Measurements from ENCODE around the gene KCNH8.

Gene KCNH8

DNA sequence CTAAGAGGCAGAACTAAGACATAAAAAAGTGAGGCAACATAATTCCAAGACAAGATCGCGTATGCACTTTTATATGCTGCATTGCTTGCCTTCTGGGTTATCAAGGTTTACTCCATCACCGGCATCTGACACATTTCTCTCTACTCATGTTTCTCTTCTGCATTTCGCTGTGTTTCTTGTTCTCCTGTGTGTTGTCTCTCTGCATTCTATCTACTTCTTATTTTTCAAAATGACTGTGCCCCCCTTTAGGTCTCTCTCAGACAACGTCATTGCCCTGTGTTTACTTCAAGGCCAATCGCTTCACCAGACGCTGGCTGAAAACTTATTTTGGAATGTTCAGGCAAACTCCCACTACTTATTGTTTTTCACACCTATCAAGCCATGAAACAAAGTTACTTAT, 280.4 kb downstream of the KCNH8 start:
- TF ChIP-seq GATA2 (IDR thresholded peaks at IDR 0.05; ENCODE audit: low read depth, low read length) (no peak), GATA3 (IDR thresholded peaks at IDR 0.05; ENCODE audit: low read depth, low read length) (no peak)

DNA sequence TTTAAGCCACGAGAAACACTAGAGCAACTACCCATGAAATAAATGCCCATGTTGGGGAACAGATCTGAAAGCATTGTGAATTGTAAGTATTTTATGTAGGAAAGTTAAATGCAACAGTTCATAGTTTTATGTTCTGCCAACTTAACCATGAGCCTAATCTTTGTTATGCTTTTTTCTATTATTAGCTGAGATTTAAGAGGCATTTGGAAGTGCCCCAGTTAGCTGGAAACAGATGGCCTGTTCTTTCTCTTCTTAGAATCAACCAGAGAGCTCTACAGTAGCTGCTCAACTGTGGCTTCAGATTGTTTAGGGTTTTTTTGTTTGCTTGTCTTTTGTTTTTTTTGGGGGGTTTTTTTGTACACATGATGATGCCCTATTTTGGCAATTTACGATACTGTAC, 284.4 kb downstream of the KCNH8 start:
- TF ChIP-seq GATA3 (IDR thresholded peaks at IDR 0.05; ENCODE audit: low read depth, low read length) (no peak), GATA2 (IDR thresholded peaks at IDR 0.05; ENCODE audit: low read depth, low read length) (no peak)

DNA sequence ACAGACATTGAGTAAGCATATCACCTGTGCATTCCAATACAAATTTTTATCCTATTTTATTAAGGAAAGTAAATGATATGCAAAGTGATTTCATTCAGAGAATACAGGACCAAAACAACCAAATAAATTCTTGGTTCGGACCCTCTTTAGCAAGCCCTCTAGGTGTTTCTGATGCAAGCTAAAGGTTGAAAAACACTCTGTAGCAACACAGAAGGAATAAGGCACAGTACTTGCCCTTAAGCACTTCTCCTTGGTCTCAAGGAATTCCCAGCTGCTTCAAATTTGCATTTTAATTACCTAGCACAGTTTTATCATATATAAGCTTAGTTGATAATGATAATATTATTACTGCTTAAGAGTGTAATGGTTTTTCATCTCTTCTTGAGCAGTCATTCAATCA, 288.4 kb downstream of the KCNH8 start:
- TF ChIP-seq GATA2 (IDR thresholded peaks at IDR 0.05; ENCODE audit: low read depth, low read length) (no peak), GATA3 (IDR thresholded peaks at IDR 0.05; ENCODE audit: low read depth, low read length) (no peak)

DNA sequence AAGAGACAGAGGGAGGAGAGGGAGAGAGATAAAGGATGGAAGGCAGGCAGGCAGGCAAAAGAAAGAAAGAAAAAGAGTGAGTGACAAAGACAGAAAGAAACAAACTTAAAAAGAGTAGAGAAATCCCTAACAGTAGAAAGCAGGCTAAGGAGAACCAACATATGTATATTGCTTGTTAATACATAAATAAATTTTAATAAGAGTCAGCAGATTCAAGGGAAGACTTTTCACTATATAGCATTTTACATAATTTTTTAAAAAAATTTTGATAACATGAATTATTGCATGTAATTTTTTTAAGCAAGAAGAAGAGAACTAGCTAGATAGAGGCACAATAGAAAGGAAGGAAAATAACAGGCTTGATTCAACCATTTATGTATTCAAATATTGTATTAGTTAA, 291.6 kb downstream of the KCNH8 start:
- TF ChIP-seq GATA3 (IDR thresholded peaks at IDR 0.05; ENCODE audit: low read depth, low read length): no peak
- no peak for TF ChIP-seq GATA2 (IDR thresholded peaks at IDR 0.05; ENCODE audit: low read depth, low read length)

DNA sequence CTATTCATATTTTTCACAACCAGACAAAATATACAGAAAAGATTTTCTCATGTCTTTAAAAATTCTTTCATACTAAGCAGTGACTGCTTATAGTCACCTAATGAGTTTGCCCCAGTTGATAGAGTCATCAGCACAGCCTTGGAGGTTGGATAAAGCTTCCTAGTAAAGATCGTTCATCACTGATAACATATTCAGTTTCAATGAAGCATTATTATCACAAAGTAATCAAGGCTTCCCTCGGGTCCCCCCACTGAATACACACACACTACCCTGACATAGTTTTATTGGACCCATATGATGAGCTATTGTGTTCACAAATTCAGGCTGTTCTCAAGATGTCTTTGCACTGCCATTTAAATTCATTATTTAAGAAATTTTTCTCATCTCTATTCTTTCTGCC, 297.8 kb downstream of the KCNH8 start:
- TF ChIP-seq GATA2 (IDR thresholded peaks at IDR 0.05; ENCODE audit: low read depth, low read length) (no peak), GATA3 (IDR thresholded peaks at IDR 0.05; ENCODE audit: low read depth, low read length) (no peak)

DNA sequence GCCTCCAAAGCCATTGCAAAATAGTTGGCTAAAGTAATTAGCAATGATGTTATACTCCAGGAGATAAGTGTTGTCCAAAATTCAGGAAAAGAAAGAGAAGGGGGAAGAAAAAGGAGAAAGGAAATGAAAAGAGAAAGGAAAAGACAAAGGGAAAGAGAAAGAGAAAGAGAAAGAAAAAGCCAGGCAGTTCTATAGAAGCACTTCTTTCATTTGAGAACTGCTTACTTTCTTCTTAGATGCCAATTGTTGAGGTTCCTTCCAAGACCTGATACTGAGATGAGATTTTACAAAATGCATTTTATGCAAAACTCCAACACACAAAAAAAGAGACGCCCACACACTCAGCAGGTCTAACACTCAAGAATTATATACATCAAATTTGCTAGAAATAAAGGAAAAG, 298.4 kb downstream of the KCNH8 start:
- TF ChIP-seq GATA2 (IDR thresholded peaks at IDR 0.05; ENCODE audit: low read depth, low read length) (no peak), GATA3 (IDR thresholded peaks at IDR 0.05; ENCODE audit: low read depth, low read length) (no peak)

DNA sequence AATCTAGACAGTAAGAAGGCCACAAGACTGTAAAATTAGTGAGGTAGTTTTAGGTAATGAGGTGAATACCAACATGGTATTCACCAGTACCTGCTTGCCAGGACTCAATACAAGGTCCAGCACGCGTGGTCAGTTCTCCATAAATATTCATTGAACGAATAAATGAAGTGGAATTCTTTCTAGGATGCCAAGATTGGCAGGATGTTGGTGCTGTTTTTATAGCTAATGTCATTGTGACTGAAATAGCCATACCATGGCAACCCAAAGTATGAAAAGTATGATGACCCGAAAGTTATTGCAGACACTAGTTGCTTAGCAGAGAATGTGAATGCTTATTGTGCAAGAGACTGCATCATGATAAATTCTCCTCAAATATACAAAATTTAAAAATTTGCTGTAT, 307.2 kb downstream of the KCNH8 start:
- TF ChIP-seq GATA2 (IDR thresholded peaks at IDR 0.05; ENCODE audit: low read depth, low read length): no peak
- no peak for TF ChIP-seq GATA3 (IDR thresholded peaks at IDR 0.05; ENCODE audit: low read depth, low read length)

DNA sequence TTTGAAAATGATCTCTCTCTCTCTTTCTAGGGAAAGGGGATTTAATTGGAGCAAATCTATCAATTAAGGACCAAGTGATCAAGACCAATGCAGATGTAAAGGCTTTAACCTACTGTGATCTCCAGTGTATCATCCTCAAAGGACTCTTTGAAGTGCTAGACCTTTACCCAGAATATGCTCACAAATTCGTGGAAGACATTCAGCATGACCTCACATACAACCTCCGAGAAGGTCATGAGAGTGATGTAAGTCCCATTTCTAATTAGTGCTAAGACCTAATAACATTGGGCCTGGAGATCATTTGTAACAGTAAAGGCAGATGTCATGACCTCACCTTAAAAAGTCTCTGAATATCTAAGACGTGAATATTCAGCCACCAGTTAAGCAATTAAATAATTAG, 308.4 kb downstream of the KCNH8 start:
- no peak for TF ChIP-seq GATA3 (IDR thresholded peaks at IDR 0.05; ENCODE audit: low read depth, low read length)
- TF ChIP-seq GATA2 (IDR thresholded peaks at IDR 0.05; ENCODE audit: low read depth, low read length): no peak

DNA sequence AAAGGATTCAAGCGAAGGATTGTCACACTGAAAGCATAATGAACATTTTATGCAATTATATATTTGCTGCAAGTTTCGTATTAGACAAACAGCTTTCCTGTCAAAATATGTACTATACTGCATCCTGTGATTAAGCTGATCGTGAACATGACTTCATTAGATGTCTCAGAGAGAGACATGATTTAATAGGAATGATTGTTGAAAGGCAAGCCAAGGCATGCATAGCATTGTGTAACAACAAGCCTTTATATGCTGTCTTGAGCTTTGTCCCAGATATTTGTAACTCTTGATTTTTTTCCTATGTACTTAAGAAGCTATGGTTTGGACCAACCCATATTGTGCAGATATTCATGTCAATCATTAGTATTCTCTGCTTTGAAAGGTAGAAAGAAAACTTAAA, 309.1 kb downstream of the KCNH8 start:
- TF ChIP-seq GATA2 (IDR thresholded peaks at IDR 0.05; ENCODE audit: low read depth, low read length): no peak
- no peak for TF ChIP-seq GATA3 (IDR thresholded peaks at IDR 0.05; ENCODE audit: low read depth, low read length)

DNA sequence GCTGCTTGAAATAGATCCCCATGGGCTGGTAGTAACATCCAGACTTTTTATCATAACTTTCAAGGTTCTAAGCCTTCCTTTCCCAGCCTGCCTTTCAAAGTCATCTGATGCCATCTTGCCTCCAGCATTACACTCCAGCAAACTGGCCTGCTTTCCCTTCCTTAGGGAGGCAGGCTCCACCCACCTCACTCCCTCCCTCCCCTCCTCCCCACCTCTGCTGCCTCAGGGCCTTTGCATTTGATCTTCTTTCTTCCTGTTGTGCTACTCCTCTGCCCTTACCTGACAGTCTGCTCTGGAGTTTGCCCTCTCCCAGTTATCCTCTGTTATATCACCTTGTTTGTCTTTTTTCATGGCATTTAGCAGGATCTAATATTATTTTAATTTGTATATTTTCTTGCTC, 319.5 kb downstream of the KCNH8 start:
- no peak for TF ChIP-seq GATA3 (IDR thresholded peaks at IDR 0.05; ENCODE audit: low read depth, low read length)
- TF ChIP-seq GATA2 (IDR thresholded peaks at IDR 0.05; ENCODE audit: low read depth, low read length): no peak

DNA sequence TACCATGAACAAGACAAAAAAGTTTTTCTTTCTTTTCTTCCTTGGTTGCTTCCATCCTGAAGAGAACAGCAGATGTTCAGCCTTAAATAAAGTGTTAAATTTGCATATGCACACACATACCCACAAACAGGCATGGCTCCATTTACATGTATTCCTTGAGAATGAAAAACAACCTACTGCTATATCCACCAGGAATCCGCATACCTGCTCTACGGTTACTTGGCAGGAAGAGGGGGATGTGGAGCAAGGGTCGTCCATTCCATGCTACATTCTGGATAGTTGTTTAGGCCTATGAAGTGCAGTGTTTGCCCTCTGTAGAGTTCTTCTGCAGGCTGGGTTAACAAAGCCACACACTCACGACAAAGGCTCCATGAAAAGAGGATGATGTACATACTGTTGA, 322.8 kb downstream of the KCNH8 start:
- TF ChIP-seq GATA2 (IDR thresholded peaks at IDR 0.05; ENCODE audit: low read depth, low read length) (no peak), GATA3 (IDR thresholded peaks at IDR 0.05; ENCODE audit: low read depth, low read length) (no peak)

DNA sequence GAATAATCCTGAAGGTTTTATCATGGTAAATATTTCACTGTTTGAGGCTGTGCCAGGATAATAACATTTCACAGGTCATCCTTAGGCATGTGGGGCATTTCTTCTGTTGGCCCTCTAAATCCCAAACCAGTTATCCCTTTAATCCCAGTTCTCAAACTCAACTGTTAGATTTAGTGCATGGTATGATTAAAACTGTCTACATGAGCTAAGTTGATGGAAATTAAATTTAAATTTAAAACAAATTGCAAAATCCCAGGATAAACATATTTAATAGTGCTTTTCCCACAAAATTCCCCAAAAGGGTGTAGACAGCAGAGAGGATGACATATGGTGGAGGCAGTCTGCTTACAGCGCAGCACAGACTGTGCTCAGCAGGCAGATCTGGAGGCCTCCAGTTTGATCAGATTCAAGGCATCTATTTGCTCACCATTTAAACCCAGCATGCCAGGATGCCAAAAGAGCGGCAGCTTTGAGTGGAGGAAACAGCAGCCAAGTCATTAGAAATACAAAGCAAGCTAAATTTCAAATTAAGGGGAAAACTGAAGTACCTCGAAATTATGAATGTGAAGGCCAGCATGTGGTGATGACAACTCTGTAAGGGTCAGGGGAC, 325.8 kb downstream of the KCNH8 start:
- TF ChIP-seq GATA3 (IDR thresholded peaks at IDR 0.05; ENCODE audit: low read depth, low read length) (no peak), GATA2 (IDR thresholded peaks at IDR 0.05; ENCODE audit: low read depth, low read length) (no peak)

DNA sequence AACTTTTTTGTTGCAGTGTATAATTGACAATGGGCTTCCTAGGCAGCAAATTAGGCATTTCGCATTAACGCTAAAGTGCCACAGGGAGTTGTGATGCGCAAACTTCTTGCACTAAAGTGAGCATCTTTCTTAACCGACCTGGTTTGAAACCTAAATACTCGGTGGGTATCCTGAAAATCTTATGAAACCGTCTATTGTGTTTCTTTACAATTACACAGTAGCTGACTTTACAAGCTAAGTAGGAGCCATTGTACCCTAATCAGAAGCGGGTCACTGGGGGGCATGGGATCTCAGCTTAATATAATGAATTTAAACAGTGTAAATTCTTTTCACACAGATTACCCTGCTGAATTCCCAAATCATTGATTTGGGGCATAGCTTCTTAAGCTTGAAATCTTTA, 328.0 kb downstream of the KCNH8 start:
- no peak for TF ChIP-seq GATA2 (IDR thresholded peaks at IDR 0.05; ENCODE audit: low read depth, low read length)
- TF ChIP-seq GATA3 (IDR thresholded peaks at IDR 0.05; ENCODE audit: low read depth, low read length): no peak

DNA sequence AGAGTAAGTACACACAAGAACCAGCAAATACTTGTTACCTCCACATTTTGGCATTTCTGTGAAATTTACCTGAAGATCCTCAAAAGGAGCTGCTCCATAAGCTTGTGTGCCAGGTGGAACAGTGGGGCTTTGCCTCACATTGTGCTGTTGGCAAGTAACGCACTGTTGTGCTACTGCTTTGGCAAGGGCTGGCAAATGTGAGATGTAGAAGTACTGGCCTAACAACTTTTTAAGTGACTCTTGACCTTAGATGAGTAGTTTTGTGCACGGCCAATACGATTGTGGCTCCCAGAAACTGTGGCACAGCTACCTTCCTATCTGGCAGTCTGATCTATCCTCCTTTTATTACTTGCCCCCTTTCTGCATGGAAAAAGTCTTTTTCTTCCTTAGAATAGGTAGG, 337.0 kb downstream of the KCNH8 start:
- TF ChIP-seq GATA3 (IDR thresholded peaks at IDR 0.05; ENCODE audit: low read depth, low read length): no peak
- no peak for TF ChIP-seq GATA2 (IDR thresholded peaks at IDR 0.05; ENCODE audit: low read depth, low read length)

DNA sequence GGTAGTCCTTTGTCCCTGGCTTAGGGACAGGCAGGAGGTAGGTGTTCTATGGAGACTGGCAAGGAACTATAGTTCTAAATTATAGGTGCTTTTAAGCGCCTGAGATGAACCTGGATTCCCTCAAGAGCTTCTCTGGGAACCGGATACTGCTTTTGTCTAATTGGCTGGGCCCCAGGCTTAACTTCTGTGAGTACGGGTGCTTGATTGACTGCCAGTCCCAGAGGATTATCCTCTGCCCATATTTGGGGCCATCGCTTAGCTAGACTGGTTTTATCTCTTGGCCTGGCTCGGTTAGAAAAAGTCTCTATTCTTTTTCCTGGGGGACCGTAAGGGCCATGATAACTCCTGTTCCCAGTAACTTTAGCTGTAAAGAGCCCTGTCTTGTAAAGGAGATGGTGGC, 339.1 kb downstream of the KCNH8 start:
- TF ChIP-seq GATA2 (IDR thresholded peaks at IDR 0.05; ENCODE audit: low read depth, low read length) (no peak), GATA3 (IDR thresholded peaks at IDR 0.05; ENCODE audit: low read depth, low read length) (no peak)

DNA sequence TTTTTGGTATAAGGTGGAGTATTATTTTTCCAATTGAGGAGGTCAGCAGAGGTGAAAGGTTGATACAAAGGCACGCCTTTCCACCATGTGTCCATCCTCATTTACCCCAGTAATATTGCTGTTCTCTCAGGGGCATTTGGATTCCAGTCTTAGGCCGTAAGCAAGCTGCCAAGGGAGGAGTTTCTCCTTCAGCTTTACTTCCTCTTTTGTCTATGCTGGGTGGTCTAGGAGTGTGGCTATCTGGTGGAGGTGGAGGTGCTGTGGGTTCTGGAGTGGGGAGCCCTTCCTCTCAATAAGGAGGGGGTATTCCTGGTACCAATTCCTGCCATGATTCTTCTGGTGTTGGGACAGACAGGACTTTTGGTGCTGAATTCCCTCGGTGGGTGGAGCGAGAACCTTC, 340.6 kb downstream of the KCNH8 start:
- TF ChIP-seq GATA3 (IDR thresholded peaks at IDR 0.05; ENCODE audit: low read depth, low read length) (no peak), GATA2 (IDR thresholded peaks at IDR 0.05; ENCODE audit: low read depth, low read length) (no peak)

All from SH-SY5Y (cell line).